GM12891 (cell line): ENCODE results near the gene TAF11.

Experiments
- DNase-seq: peaks from one replicate; pipeline ENCODE4 v3.0.0; 2011; ENCODE audit warnings: low spot score; ENCODE audit not compliant: insufficient read length
- FAIRE-seq: peaks from 2 replicates; lab custom pipeline; 2011; peaks lifted over from hg19 to GRCh38; lab: Jason Lieb, UNC
- PAX5 ChIP-seq: IDR thresholded peaks from 2 replicates; pipeline ENCODE4 v1.6.1; 2011; ENCODE audit warnings: low read length, moderate library complexity, mild to moderate bottlenecking; ENCODE audit not compliant: insufficient read depth, severe bottlenecking
- POLR2A ChIP-seq: IDR thresholded peaks from 2 replicates; pipeline ENCODE4 v1.6.1; 2011; ENCODE audit warnings: low read depth, low read length, control low read depth
- POLR2AphosphoS5 ChIP-seq: IDR thresholded peaks from 2 replicates; pipeline ENCODE4 v1.6.1; 2011; ENCODE audit warnings: low read depth, low read length, control low read depth
- POU2F2 ChIP-seq: IDR thresholded peaks from 2 replicates; pipeline ENCODE4 v1.6.1; 2011; ENCODE audit warnings: low read depth, mild to moderate bottlenecking, control low read depth, low read length, moderate library complexity
- SPI1 ChIP-seq: IDR thresholded peaks from 2 replicates; pipeline ENCODE4 v1.6.1; 2011; ENCODE audit warnings: low read depth, low read length, control low read depth
- TAF1 ChIP-seq: IDR thresholded peaks from 2 replicates; pipeline ENCODE4 v1.6.1; 2011; ENCODE audit warnings: low read depth, low read length, control low read depth

TAF11 gene

DNA sequence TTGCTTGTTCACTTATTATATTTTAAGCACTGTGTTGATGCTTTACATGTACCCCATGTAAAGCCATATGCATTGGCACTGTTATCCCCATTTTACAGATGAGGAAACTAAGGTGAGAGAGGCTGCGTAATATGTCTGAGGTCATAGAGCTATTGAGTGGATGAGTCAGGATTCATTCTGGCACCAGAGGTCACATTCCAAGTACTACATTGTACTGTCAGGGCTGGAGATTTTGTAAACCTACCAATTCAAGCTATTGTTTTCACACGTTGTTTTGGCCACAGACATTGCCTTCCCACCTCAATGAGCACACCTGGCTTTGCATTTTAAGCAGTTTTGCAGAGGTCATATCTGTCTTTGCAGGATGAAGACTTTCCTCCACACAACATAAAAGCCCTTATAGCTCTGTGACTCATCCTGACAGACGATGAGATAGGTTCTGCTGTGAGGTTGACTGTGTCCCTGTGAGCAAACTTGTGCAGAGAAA, 34.4 kb upstream of the TAF11 start:
- DNase-seq (no peak), FAIRE-seq (no peak)
- TF ChIP-seq PAX5 (no peak), POU2F2 (no peak), POLR2A (no peak), TAF1 (no peak), POLR2AphosphoS5 (no peak), SPI1 (no peak)

DNA sequence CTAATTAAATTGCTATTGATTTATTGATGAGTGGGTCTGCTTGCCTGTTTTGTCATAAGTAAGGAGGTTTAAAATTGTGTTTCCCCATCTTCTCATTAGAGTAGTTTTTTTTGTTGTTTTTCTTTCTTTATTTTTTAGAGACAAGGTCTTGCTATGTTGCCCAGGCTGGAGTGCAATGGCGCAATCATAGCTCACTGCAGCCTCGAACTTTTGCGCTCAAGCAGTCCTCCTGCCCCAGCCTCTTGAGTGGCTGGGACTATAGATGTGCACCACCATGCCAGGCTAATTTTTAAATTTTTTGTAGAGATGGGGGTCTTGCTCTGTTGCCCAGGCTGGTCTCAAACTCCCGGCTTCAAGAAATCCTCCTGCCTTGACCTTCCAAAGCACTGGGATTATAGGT, 32.3 kb upstream of the TAF11 start:
- TF ChIP-seq POLR2A (no peak), POLR2AphosphoS5 (no peak), TAF1 (no peak), POU2F2 (no peak), SPI1 (no peak), PAX5 (no peak)
- no peak for FAIRE-seq
- no peak for DNase-seq

DNA sequence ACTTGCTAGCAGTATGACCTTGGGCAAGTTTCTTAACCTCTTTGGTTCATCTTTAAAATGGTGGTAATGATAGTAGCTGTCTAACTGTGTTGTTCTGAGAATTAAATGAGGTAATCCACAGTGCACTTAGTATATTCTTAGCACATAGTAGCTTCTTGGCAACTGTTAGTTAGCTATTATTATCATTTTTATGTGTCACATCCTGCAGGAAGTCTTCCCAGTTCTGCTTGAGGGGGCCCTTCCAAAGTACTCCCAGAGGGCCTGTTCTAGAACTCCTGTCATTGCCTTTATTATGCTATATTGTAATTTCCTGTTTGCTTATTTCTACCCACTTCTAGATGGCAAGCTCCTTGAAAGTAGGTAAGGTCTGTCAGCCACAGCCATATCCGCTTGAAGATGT, 31.8 kb upstream of the TAF11 start:
- FAIRE-seq = no peak
- DNase-seq = no peak
- no peak for TF ChIP-seq SPI1
- TF ChIP-seq POLR2A = no peak
- TF ChIP-seq TAF1 = no peak
- TF ChIP-seq PAX5 = no peak
- no peak for TF ChIP-seq POU2F2
- TF ChIP-seq POLR2AphosphoS5 = no peak

DNA sequence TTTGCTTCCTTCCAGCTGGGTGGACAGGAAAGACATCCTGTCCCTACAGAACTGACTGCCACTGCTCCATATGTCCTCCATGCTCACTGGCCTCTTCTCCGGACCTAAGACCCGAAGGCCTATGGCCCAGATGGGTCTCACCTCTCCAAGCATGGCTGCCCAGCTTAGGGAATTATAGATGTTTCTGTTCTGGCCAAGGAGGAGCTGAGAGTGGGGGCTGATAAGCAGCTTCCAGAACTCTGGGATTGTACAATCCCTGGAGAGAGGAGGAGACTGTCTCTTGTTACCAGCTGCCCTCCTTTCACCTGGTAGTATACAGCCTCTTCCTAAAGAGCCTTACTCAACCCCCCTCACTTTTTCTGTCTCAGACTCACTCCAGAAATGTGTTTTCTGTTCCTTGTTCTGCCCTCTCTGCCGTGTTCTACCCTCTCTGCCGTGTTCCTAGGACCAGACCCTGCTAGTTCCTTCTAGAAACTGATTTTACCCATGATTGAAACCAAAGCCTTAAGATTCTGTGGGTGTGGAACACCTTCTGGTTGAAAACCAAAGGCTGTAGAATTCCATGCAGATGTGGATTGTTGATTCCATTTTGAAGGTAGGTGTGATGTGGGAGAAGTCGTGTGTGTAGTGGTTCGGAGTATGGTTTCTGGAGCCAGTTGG, 29.9 kb upstream of the TAF11 start:
- DNase-seq (no peak), FAIRE-seq (no peak)
- TF ChIP-seq SPI1 (no peak), POU2F2 (no peak), POLR2A (no peak), TAF1 (no peak), POLR2AphosphoS5 (no peak), PAX5 (no peak)

DNA sequence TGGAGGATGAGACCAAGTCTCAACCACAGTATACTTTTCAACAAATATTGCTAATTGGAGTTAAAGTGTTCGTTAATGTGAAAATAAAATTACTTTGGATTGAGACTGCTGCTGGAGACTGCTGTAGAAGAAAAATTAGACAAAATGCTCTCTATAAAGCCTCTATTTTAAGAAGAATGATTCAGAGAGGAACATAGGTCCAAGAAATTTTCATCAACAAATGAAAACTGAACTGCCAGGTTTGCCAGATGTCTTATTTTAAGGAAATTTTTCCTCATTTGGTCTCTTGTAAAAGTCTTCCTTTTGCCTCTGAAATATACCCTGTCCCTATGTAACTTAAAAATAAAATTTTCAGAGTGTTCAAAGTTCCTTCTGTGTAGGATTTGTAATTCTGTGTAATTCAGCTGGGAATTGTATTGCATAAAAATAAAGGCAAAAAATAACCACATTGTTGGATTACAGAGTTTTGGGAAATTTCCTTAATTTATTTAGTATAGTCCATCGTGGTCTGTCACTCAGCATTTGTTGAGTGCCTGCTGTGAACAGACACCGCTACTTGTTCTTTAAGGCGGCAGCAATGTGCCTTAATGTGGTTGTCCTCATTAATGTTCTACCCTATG, 28.6 kb upstream of the TAF11 start:
- FAIRE-seq = no peak
- DNase-seq = no peak
- no peak for TF ChIP-seq PAX5
- no peak for TF ChIP-seq POU2F2
- TF ChIP-seq TAF1 = no peak
- TF ChIP-seq SPI1 = no peak
- no peak for TF ChIP-seq POLR2AphosphoS5
- TF ChIP-seq POLR2A = no peak

DNA sequence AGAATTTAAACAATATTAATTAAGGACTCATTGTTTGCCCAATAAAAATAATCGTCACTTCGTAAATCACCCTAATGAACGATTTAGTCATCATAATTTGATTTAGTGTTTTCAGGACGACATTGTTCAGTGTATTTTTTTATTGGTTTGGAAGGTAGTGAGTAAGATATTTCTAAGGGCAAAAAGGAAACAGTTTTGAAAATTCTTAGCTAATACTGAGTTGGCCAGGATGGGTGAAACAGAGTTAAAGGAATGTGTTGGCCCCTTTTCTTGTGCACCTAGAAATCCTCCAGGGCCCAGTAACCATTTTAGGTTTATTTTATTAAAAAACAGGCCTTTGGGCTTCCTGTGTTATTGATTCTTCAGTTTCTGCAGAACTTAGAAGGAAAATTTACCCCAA, 26.5 kb upstream of the TAF11 start:
- TF ChIP-seq PAX5 (no peak), POU2F2 (no peak), TAF1 (no peak), POLR2AphosphoS5 (no peak)
- DNase-seq (no peak), FAIRE-seq (no peak)

DNA sequence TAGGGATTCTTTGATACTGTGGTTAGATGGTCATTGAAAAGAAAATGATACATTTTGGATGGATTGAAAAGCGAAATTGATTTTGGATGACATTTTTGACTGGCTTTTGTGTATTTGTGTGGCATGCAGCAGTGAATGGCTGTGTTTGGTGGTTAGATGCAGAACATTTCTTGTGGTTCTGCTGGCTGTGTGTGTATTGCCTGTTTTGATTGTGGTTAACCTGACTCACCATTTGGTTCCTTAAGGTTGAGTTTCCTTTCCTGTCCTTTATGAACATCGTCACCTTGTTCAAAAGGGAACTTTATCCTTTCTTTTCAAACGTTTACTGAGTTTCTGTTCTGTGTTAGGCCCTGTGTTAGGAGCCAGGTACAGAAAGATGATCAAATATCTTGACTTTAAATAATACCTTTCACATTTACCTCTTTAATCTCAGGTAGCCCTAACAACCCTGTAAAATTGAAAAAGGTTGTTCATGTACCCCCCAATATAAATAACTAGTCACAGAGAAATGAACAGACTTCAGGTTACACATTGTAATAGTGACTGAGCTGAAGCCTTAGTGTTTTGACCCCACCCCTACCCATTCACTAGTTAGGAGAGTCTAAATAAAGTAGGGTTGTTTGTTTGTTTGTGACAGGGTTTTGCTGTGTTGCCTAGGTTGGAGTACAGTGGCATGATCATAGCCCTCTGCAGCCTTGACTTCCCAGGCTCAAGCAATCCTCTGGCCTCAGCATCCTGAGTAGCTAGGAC, 25.0 kb upstream of the TAF11 start:
- DNase-seq (no peak), FAIRE-seq (peak; percentile 83)
- TF ChIP-seq SPI1 = no peak
- TF ChIP-seq POLR2A = no peak
- 0 out of 2 replicates have a peak, but pooled peaks have one; percentile 33 for TF ChIP-seq POU2F2
- no peak for TF ChIP-seq PAX5
- TF ChIP-seq POLR2AphosphoS5 = no peak

DNA sequence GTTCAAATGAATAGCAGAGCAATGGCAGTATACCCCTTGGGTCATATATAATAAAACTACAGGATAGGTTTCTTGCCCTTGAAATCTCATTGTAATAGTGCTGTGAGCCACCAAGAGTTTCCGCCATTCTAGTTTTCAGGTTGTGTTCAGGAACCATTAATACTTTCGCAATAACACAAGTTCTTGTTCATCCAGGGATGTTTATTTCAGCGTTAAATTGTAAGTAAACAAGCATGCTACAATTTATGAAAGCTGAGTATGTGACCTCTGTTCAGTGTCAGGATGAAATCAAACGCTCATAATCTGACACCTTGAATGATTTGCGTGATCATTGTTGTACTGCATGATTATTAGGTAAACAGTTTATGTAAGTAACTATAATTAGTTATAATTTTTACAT, 24.0 kb upstream of the TAF11 start:
- DNase-seq (no peak), FAIRE-seq (no peak)
- TF ChIP-seq TAF1 = no peak
- TF ChIP-seq SPI1 = no peak
- no peak for TF ChIP-seq POLR2AphosphoS5

DNA sequence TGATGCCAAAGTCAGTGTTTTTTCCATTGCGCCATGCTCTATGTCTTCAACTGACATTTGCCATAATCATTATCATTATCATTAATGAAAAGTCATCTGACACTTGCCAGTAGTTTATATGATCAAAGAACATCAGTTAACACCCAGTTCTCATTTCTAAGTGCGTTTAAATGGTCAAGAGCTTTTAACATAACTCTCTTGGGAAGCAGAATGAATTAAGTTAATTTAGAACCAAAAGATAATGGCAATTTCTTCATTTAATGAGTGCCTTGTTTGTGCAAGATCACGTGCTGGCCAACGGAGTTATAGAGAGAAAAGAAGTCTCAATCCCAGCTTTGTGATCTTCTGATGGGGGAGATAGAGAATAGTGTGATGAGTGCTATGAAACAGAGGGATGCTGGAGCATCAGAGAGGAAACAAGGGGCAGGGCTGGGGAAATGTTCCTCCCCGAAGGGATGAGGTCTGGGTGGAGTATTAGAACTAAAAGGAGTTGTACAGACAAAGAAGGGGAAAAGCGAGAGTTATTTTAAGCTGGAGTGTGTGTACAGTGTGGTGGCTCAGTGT, 21.6 kb upstream of the TAF11 start:
- FAIRE-seq = no peak
- DNase-seq = no peak
- no peak for TF ChIP-seq PAX5
- no peak for TF ChIP-seq SPI1
- TF ChIP-seq POLR2AphosphoS5 = no peak
- TF ChIP-seq TAF1 = no peak
- no peak for TF ChIP-seq POLR2A
- no peak for TF ChIP-seq POU2F2

DNA sequence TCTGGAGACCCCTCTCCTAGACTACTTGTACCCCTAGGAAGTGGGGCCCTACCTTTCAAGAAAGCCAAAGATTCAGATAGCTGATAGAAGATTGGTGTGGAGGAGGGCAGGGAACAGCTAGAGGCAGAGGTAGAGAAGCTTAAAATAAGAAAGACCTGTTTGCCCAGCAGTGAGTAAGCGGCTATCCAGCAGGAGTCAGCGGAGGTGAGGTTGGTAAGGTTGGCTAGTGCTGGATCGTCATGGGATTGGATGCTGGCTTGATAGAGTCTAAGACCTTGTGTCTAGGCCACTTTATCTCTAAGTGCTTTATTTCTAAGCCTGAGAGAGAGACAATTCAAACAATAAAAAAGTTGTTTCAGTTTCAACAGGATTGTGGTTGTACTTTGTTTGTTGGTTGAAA, 20.4 kb upstream of the TAF11 start:
- FAIRE-seq (no peak), DNase-seq (no peak)
- no peak for TF ChIP-seq SPI1
